HG03139 (cell line): ENCODE results near the gene C1GALT1.

Experiments used
- ATAC-seq: cut with Tn5 transposase; IDR thresholded peaks from one replicate; pipeline ENCODE4 v1.9.1; 2021; ENCODE audit not compliant: unreplicated experiment

C1GALT1 gene

DNA sequence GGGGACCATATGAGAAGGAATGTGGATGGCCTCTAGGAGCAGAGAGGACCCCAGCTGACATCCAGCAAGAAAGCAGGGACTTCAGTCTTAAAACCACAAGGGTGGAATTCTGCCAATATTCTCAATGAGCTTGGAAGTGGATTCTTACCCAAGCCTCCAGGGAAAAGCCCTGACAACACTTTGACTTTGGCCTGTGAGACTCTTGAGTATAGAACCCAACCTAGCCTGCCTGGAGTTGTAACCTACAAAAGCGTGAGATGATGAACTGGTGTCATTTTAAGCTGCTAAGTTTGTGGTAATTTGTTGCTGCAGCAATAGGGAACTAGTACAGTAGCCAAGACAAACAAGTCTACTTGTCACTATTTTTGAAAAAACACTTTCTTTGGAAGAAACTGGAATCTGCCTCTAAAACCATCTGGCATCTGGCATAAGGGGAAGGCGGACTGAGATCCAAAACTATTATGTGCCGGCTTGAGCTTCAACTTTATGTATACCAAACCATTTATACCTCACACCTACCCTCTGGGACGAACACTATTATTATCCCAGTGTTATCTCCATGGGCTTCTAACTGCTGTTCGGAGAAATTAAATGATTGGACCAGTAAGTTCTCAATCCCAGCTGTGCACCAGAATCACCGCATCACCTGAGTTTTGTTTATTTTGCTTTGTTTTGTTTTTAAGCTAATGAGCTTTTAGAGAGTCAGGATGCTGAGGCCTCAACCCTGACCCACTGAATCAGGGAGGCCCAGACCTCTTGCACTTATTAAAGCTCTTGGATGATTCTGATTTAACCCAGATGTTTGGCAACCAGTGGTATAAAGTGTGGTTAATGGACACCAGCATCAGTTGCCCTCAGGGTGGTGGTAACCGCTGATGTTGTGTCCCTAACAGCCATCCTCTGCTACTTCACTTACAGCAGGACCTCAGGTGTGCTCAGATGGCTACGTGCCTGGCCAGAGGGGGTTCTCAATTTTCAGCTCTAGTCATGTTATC lies 83.0 kb downstream of the C1GALT1 start:
- ATAC-seq: no peak

DNA sequence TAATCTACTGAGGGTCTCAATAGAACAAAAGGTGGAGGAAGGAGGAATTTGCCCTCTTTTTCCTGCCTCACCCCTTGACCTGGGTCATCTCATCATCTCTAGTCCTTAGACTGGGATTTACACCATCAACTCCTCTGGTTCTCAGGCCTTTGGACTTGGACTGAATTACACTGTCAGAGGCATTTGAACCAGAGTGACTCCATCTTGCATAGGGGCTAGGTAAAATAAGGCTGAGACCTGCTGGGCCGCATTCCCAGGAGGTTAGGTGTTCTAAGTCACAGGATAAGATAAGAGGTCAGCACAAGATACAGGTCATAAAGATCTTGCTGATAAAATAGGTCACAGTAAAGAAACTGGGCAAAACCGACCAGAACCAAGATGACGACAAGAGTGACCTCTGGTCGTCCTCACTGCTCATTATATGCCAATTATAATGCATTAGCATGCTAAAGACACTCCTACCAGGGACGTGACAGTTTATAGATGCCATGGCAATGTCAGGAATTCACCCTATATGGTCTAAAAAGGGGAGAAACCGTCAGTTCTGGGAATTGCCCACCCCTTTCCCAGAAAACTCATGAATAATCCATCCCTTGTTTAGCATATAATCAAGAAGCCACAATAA lies 84.0 kb downstream of the C1GALT1 start:
- no peak for ATAC-seq

DNA sequence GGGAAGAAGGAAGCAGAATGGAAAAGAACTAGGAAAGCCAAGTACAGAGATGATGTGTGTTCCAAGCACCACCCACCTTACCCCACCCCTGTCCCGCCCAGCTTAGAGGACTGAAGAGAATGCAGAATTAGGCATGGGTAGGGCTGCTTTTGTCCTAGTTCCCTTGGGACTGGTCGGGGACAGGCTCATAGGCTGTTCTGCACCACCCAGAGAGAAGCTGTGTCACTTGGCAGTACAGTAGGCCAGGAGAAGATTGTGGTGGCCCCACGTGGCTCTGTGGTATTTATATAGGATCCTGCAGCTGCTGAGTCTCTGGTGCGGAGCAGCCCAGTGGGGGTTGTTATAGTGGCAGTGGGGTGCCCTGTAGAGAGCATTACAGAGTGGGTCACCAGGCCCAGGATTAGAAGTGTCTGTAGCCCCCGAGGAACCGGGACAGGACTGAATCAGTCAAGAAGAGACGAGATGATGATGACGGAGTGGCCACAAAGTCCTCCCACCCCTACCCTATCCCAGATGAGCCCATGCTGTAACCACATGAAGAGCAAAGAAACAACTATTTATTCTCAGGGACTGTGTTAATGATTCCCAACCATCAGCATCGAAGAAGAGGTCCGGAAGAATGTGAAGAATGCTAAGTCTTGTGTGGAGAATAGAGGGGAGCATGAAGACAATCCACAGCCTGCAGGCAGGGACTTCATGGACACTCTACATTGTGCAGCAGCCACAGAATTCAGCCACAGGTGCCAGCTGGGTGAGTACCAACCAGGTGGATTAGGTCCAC lies 88.9 kb downstream of the C1GALT1 start:
- no peak for ATAC-seq

DNA sequence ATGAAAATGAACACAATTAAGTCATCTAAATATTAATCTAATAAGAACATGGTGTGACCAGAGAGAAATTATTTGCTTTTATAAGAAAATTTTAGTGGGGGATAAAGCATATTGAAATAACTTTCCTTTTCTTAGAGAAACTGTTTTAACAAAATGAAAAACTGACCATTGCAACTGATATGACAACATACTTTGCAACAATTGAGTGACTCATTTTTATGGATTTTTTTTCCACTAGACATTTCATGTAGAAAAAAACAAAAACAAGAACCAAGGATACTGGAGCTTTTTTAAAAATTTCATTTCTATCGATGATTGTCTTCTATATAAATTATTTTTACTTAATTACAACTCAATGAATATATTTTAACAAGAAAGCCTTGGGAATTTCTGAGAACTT lies 90.0 kb downstream of the C1GALT1 start:
- no peak for ATAC-seq

GRCh38 chr7:7274782-7275181 lies 92.4 kb downstream of the C1GALT1 start:
- ATAC-seq: no peak

- no peak for ATAC-seq
These were observed 93.8 kb downstream of the C1GALT1 start for GRCh38 chr7:7276161-7276560.

DNA sequence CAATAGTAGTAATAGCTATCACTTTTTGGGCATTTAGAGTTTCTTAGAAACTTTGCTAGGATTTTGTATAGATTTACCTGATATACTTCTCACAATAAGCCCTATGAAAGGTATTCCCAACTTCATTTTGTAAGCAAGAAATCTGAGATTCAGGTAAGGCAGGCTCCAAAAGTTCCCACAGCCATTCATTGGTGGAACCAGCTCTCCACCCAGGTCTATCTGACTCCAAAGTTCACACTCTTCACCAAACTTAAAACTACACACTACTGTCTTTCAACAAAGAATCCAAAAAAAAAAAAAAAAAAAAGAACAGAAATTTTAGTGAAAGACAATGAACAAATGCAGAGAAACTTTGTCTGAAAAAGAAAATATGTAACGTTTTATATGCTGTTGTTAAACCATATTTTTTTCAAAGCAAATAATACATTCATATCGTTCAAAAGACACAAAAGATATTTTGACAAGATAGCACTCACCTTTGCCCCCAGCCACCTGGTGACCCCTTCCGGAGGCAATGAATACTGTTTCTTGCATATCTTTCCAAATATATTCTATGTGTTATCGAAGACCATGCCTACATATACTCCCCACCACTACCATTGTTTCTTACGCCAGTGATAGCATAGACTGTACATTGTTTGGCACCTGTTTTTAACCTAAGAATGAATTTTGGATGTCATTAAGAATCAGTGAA lies 108.2 kb downstream of the C1GALT1 start:
- ATAC-seq: no peak

DNA sequence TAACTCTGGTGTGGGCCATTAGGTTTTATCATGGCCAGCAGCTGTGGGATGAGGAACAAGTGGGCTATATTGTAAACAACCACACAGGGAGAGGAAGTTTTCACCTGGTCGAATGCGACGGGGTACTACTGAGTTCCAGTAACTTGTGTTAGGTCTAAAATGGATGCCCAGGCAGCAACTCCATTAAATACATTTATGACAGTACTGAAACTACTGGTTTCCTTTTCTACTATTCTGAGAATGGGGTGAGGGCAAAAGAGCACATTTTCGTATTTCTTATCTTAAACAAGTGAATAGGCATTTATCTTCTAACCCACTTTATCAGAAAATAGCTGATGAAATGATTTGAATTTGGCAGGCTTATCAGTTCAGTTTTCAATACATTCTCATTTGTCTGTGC lies 109.7 kb downstream of the C1GALT1 start:
- no peak for ATAC-seq

GRCh38 chr7:7292608-7293007 lies 110.3 kb downstream of the C1GALT1 start:
- ATAC-seq: no peak

DNA sequence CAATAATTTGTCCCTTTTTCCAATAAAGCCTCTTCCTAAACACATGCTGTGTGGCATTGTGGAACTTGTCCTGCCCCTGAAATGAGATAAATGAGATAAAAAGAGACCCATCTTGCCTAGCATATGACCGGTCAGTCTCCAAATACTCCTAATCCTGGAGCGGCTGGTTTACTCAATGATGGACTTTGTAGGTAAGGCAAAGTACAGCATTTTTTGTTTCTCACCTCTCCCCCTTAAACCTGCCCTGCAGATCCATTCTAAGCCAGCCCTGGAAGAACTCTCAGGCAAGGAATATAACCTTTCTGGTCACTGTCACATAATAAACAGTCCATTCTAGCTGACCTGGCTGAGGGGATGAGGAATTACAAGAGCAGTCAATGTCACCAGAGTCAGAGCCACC lies 110.7 kb downstream of the C1GALT1 start:
- no peak for ATAC-seq

DNA sequence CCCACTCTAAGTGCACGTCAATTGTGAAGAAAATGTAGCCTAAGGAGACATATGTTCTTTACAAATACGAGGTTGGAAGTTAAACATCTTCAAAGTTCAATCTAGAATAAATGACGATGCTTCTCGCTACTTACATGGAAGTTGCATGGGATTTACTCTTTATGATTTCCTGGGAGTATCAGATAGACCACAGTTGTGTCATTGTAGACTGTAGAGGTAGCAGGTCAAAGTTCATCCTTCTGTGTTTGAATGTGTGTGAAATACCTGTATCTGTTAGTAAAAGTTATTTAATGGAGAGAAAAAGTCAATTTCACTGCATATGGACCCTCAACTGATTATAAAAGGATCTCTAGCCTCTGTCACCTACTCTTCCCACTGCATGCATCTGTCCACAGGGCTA lies 112.6 kb downstream of the C1GALT1 start:
- ATAC-seq: no peak
